Activated CD4-positive, alpha-beta T cell treated with anti-CD3 and anti-CD28 coated beads for 36 hours (primary cell): ENCODE measurements around the gene LMF2. TPM values are rescaled to one million over a fixed set of nuclear protein-coding genes. Genes with fewer than 3 reads are reported as not detected.

Experiments
- ATAC-seq: fragments of 200-7000 bp; cut with Tn5 transposase; one replicate; pipeline ENCODE4 v1.10.0; 2021; ENCODE audit warnings: mild to moderate bottlenecking, moderate library complexity
- CTCF ChIA-PET: fragments of 350-600 bp; sonication (Branson Sonifier 250); formaldehyde crosslinking; loops from one replicate; lab custom pipeline; 2021; ENCODE audit warnings: antibody characterized with exemption; lab: Charles Lee
- POLR2A ChIA-PET: fragments of 350-600 bp; sonication (Branson Sonifier 250); formaldehyde crosslinking; loops from one replicate; lab custom pipeline; 2021; ENCODE audit warnings: antibody characterized with exemption, inconsistent platforms; lab: Charles Lee
- DNase-seq: peaks from one replicate; pipeline ENCODE4 v3.0.0-alpha.2; 2020
- H3K27ac Mint-ChIP-seq: one replicate; pipeline ENCODE4 v1.8.0; 2021; ENCODE audit warnings: mixed read lengths
- H3K27me3 Mint-ChIP-seq: one replicate; pipeline ENCODE4 v1.8.0; 2021; ENCODE audit warnings: mixed read lengths
- H3K36me3 Mint-ChIP-seq: one replicate; pipeline ENCODE4 v1.8.0; 2021; ENCODE audit warnings: low read depth, mixed read lengths
- H3K4me1 Mint-ChIP-seq: one replicate; pipeline ENCODE4 v1.8.0; 2021; ENCODE audit warnings: mixed read lengths
- H3K4me3 Mint-ChIP-seq: one replicate; pipeline ENCODE4 v1.8.0; 2021; ENCODE audit warnings: mild to moderate bottlenecking, moderate library complexity, mixed read lengths
- H3K9me3 Mint-ChIP-seq: one replicate; pipeline ENCODE4 v1.8.0; 2021; ENCODE audit warnings: low read depth, mixed read lengths
- intact Hi-C, 2 experiments: fragments of 100-400 bp; cut with DNase I in 1 of 2; cut with micrococcal nuclease in 1 of 2; formaldehyde crosslinking; loops; one replicate each; pipeline versions ENCODE4 v1.14.2 to v1.15.1; 2022 to 2024; cut with DNase I, micrococcal nuclease
- total RNA-seq, 2 experiments: library from RNA; stranded (reverse); gene quantifications; one replicate each; pipeline ENCODE4 v1.2.3, GENCODE V29; 2021

Gene LMF2
- total RNA-seq, 2 experiments from 2014 or later: 46.8 to 49.4 TPM

DNA sequence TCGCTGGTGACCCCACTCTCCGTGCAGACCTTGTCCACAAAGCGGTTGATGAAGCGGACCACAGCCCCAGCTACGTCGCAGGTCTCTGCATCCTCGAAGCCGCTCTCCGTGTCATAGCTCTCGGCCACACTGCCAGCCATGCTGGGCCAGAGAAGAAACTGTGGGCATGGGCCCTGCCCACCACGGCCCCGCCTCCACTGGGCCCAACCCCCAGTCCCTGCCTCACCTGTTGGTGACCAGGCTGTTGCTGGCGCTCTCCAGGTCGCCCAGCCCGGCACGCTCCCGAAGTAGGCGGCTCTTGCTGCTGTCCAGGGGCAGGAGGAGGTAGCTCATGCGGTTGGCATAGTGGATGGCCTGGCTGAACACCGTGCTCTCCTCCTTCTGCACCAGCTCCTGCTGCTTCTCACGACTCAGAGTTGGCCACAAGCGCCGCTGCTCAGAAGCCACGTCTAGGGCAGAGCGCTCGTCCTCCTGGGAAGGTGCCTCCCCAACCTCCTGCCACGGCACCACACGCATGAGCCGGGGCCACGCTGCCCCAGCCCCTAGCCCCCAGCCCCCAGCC lies 45.4 kb downstream of the LMF2 start:
- Mint-ChIP-seq H3K4me3 (no peak overlapping the region), H3K4me1 (no peaks in the 10 kb centered on the region), H3K36me3 (peaks cover 45% of the 10 kb centered on the region), H3K9me3 (no peaks in the 10 kb centered on the region), H3K27ac (no peak overlapping the region), H3K27me3 (no peaks in the 10 kb centered on the region)
- no peak for ATAC-seq
- DNase-seq: no peak
- ChIA-PET POLR2A (no interaction called here), CTCF (no interaction called here)
- intact Hi-C loops: no loop called here

DNA sequence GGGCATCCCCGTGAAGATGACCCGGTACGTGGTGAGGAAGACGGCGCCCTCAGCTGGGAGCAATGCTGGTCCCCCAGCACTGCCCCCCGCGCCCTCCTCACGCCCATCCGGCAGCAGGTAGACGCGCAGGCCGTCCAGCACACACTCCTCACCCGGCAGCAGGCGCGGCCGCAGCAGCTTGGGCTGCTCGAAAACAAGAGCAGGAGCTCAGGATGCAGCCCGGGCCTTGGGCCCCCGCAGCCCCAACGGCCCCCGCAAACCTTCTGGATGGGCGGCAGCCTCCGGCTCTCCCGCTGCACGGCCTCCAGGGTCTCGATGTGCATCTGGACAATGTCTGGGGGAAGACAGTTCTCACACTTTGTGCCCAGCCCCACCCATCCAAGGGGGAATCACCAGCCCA lies 46.0 kb downstream of the LMF2 start:
- no peaks in the 10 kb centered on the region for H3K4me1 Mint-ChIP-seq
- peaks cover 41% of the 10 kb centered on the region for H3K36me3 Mint-ChIP-seq
- no peak overlapping the region for H3K4me3 Mint-ChIP-seq
- H3K27me3 Mint-ChIP-seq: no peaks in the 10 kb centered on the region
- DNase-seq: no peak
- no peak for ATAC-seq
- intact Hi-C loops: no loop called here
- H3K9me3 Mint-ChIP-seq: no peaks in the 10 kb centered on the region
- H3K27ac Mint-ChIP-seq: no peak overlapping the region
- ChIA-PET POLR2A (no interaction called here), CTCF (no interaction called here)

DNA sequence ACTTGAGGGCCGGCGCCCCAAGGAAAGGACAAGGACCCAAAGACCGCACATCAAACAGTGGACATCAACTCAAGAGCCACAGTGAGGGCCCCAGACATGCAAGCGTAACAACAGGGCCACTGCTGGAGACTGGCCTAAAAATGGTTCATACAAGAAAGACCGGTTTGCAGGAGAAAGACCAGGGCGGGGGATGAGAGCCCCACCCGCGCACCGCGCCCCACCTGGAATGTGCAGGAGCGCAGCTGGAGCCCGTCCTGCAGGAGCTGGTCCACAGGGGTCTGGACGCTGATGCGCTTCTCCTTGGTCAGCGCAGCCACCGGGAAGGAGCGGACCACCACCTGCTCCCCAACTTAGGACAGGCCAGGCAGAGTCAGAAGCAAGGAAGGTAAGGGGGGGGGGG lies 46.6 kb downstream of the LMF2 start:
- Mint-ChIP-seq H3K27ac (no peak overlapping the region), H3K36me3 (peaks cover 35% of the 10 kb centered on the region), H3K9me3 (no peaks in the 10 kb centered on the region), H3K4me1 (no peaks in the 10 kb centered on the region), H3K27me3 (no peaks in the 10 kb centered on the region), H3K4me3 (no peak overlapping the region)
- DNase-seq: no peak
- ATAC-seq: no peak
- intact Hi-C loops: no loop called here
- ChIA-PET CTCF (no interaction called here), POLR2A (no interaction called here)

DNA sequence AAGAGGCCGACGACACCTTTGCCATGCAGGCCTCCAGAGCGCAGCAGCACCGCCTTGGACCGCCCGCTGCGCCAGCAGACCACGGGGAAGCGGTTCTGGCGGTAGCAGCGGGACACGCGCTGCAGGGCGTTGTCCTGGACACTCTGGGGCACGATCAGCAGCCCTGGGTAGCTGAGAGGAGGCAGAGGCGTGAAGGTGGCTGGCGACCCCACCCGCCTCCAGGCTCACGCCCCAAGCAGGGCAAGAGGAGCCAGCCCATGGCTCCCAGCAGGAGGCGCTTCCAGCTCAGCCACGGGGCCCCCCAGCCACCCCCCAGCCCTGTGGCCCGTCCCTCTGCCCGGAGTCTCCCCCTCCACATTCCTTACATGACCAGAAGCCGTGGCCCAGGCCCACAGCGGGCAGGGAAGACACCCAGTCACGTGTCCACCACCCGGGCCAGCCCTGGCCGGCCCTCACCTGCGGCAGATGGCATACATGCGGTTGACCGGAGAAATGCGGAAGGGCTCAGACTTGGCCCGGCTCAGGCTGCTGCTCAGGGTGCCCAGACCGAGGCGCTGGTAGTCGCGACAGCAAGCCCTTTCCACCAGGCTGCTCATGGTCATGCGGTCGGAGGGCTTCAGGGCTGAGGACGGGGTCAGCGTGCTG lies 47.9 kb downstream of the LMF2 start:
- H3K9me3 Mint-ChIP-seq: no peaks in the 10 kb centered on the region
- CTCF ChIA-PET: no interaction called here
- POLR2A ChIA-PET: no interaction called here
- H3K4me3 Mint-ChIP-seq: no peak overlapping the region
- H3K27ac Mint-ChIP-seq: no peak overlapping the region
- H3K36me3 Mint-ChIP-seq: peaks cover 38% of the 10 kb centered on the region
- intact Hi-C loops: loop anchor here in 1 of 2 experiments (10.0 kb wide), 1 partner anchor 45 kb away; the partner anchor contains the start of genes LMF2 and NCAPH2
- H3K27me3 Mint-ChIP-seq: no peaks in the 10 kb centered on the region
- H3K4me1 Mint-ChIP-seq: no peaks in the 10 kb centered on the region
- ATAC-seq: no peak
- no peak for DNase-seq

DNA sequence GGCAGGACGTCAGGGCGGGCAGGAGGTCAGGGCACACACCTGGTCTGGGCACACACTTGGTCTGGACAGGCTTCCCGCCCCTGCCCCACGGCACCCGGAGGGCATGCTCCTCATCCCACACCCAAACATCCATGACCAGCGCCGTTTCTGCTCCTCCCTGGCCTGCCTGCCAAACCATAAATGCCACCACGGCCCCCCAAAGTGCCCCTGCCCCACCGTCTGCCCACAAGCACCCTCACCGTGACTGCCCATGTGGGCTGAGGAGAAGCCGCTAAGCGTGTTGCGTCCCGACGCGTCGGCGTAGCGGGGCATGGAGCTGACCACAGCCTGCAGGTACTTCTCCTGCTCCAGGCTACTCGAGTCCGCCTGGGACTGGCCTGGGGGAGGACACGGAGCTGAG lies 48.5 kb downstream of the LMF2 start:
- Mint-ChIP-seq H3K36me3 (peaks cover 37% of the 10 kb centered on the region), H3K27ac (no peak overlapping the region), H3K4me1 (peaks cover 2% of the 10 kb centered on the region), H3K4me3 (no peak overlapping the region), H3K27me3 (no peaks in the 10 kb centered on the region), H3K9me3 (no peaks in the 10 kb centered on the region)
- intact Hi-C loops: loop anchor here in 1 of 2 experiments (10.0 kb wide), 1 partner anchor 46 kb away; the partner anchor contains the start of genes LMF2 and NCAPH2
- ATAC-seq (no peak), DNase-seq (no peak)
- ChIA-PET CTCF (no interaction called here), POLR2A (no interaction called here)

DNA sequence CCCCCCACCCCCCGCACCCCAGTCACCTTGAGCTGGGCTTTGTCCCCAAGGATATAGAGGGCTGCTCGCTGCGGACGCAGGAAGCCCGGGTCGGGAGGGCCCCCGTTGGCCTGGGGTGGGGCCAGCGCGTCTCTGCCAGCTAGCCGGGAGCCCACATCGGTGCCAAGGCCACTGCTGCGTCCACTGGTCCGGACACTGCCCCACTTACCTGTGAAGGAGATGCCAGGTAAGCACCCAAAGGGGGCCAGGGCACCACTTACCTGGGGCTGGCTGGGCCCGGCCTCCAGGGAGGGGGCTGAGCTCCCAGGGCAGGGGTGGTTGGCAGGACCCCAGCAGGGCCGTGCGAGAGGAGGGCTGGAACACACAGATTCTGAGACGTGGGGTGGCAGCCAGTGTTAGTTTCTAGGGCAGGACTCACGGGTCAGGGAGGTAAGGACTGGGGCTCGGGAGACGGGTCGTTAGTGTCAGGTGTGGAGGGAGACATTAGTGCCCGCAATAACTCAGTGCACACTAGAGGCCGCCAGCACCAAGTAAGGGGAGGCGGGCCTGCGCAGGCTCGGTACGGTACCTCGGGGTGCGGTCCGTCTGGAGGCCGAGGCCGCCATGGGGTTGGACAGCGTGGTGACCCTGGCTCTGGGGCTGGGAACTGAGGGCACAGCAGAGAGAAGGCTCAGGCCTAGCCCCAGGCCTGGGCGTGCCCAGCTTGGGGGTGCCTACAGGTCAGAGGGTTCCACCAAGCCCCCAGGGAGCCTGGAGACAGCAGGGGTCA lies 50.9 kb downstream of the LMF2 start:
- no peak overlapping the region for H3K27ac Mint-ChIP-seq
- H3K27me3 Mint-ChIP-seq: no peaks in the 10 kb centered on the region
- intact Hi-C loops: loop anchor here in 1 of 2 experiments (10.0 kb wide), 1 partner anchor 48 kb away; the partner anchor contains the start of genes LMF2 and NCAPH2
- DNase-seq (peak; percentile 52), ATAC-seq (peak; percentile 57)
- ChIA-PET POLR2A (interaction anchor here (0.9 kb wide), 1 partner anchor 83 kb away, joined by 3 read pairs; no protein-coding TSS in a partner anchor), CTCF (interaction anchor here (0.6 to 1.7 kb wide), 3 partner anchors 12 to 86 kb away, joined by 3 to 4 read pairs (median 3); partner anchors contain the start of gene SCO2)
- no peak overlapping the region for H3K4me3 Mint-ChIP-seq
- no peaks in the 10 kb centered on the region for H3K9me3 Mint-ChIP-seq
- peaks cover 32% of the 10 kb centered on the region for H3K36me3 Mint-ChIP-seq
- peaks cover 11% of the 10 kb centered on the region for H3K4me1 Mint-ChIP-seq

DNA sequence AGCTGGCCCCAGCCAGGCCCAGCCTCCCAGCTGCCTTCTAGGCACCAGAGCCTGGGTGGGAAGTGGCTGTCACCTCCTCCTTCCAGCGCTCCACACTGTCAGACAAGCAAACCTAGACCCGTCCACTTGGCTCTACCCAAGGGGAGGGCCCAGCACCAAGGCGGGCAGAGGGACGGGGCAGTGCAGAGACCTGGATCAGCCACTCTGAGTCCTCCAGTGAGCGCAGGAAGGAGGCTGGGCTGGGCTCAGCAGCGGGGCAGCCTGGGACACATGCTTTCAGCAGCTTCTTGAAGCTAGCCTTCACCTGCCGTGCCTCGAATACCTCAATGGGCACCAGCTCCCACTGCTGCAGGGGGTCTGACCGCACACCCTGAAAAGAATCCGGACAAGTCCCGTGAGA lies 51.5 kb downstream of the LMF2 start:
- no peak overlapping the region for H3K4me3 Mint-ChIP-seq
- ChIA-PET POLR2A (no interaction called here), CTCF (interaction anchor here (1.7 kb wide), 1 partner anchor 70 kb away, joined by 4 read pairs; the partner anchor contains the start of gene SCO2)
- peaks cover 11% of the 10 kb centered on the region for H3K4me1 Mint-ChIP-seq
- intact Hi-C loops: loop anchor here in 1 of 2 experiments (10.0 kb wide), 1 partner anchor 49 kb away; the partner anchor contains the start of genes LMF2 and NCAPH2
- no peak overlapping the region for H3K27ac Mint-ChIP-seq
- DNase-seq (no peak), ATAC-seq (no peak)
- H3K9me3 Mint-ChIP-seq: no peaks in the 10 kb centered on the region
- peaks cover 34% of the 10 kb centered on the region for H3K36me3 Mint-ChIP-seq
- no peaks in the 10 kb centered on the region for H3K27me3 Mint-ChIP-seq

DNA sequence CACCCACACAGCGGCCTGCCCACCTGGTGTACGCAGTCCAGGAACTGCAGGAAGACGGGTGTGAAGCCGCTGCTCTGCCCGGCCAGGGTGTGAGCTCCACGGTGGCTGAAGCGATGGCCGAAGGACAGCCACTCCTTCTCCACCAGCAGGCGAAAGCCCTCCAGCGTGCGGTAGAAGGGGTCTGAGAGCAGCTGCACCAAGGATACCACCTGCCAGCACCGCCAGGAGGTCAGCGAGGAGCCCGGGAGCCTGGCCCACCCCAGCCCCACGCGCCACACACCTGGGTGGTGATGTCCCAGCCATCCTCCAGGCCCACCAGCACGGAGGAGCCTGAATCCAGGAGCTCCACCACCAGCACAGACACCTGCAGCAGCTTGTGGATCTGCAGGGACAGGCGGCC lies 52.3 kb downstream of the LMF2 start:
- Mint-ChIP-seq H3K27ac (no peak overlapping the region), H3K4me3 (no peak overlapping the region), H3K9me3 (no peaks in the 10 kb centered on the region), H3K36me3 (peaks cover 29% of the 10 kb centered on the region), H3K4me1 (peaks cover 11% of the 10 kb centered on the region), H3K27me3 (no peaks in the 10 kb centered on the region)
- no peak for DNase-seq
- ChIA-PET POLR2A (no interaction called here), CTCF (interaction anchor here (1.7 kb wide), 1 partner anchor 70 kb away, joined by 4 read pairs; the partner anchor contains the start of gene SCO2)
- intact Hi-C loops: loop anchor here in 1 of 2 experiments (10.0 kb wide), 1 partner anchor 50 kb away; the partner anchor contains the start of genes LMF2 and NCAPH2
- ATAC-seq: no peak

DNA sequence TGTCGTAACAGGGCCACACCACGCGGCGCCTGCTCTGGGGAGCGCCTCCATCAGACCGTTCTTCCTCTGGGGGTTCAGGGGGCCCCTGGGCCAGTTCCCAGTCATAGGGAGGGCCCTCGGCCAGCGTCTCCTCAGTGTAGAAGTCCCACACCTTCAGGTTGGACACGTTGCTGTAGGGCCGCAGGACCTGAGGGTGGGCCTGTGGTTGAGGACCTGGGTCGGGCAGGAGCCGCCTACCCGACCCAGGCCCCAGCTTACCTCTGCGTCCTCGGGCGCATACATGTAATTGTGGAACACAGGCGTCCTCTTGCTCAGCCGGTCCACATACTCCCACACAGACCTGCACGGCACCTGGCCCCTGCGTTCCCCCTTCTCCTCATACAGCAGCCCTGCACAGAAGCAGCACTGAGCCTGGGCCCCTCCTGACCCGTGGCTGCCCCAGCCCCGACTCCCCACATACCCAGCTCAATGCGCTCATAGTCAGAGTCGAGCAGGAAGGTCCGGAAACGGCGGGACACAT lies 52.9 kb downstream of the LMF2 start:
- Mint-ChIP-seq H3K4me1 (peaks cover 11% of the 10 kb centered on the region), H3K27ac (no peak overlapping the region), H3K4me3 (no peak overlapping the region), H3K9me3 (no peaks in the 10 kb centered on the region), H3K36me3 (peaks cover 30% of the 10 kb centered on the region), H3K27me3 (no peaks in the 10 kb centered on the region)
- intact Hi-C loops: loop anchor here (5.0 to 10.0 kb wide), 2 partner anchors 43 to 50 kb away; partner anchors contain the start of genes LMF2 (in 1 of the 2) and NCAPH2 (in 1 of the 2)
- no peak for DNase-seq
- CTCF ChIA-PET: interaction anchor here (0.7 kb wide), 1 partner anchor 12 kb away, joined by 3 read pairs; no protein-coding TSS in a partner anchor
- ATAC-seq: no peak
- POLR2A ChIA-PET: interaction anchor here (0.6 to 1.0 kb wide), 2 partner anchors 12 to 219 kb away, joined by 3 to 13 read pairs; no protein-coding TSS in a partner anchor
